GM18499 (cell line): Measurements from ENCODE around the gene PTGER2.

Source experiments
- ATAC-seq: cut with Tn5 transposase; IDR thresholded peaks from one replicate; pipeline ENCODE4 v1.9.1; 2021; ENCODE audit warnings: moderate number of reproducible peaks; ENCODE audit not compliant: insufficient read depth, unreplicated experiment

The PTGER2 gene

DNA sequence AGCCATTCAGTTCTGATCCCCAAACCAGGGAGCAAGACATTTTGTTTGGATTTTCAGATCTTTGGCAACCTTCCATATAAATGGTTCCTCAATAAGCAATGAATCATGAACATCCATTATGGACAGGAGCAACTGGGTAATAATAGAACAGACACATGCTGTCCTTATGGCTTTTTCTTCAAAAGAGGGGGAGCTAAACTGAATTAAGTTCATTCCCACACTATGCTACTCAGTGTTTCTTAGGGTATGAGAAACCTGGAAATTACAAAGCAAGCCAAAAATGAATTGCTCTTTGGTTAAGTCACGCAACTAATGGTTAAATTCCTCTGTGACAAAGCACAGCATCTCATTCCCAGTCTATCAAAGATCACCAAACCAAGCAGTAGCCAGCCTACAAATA is 51.0 kb downstream of the PTGER2 start:
- ATAC-seq, result no peak

DNA sequence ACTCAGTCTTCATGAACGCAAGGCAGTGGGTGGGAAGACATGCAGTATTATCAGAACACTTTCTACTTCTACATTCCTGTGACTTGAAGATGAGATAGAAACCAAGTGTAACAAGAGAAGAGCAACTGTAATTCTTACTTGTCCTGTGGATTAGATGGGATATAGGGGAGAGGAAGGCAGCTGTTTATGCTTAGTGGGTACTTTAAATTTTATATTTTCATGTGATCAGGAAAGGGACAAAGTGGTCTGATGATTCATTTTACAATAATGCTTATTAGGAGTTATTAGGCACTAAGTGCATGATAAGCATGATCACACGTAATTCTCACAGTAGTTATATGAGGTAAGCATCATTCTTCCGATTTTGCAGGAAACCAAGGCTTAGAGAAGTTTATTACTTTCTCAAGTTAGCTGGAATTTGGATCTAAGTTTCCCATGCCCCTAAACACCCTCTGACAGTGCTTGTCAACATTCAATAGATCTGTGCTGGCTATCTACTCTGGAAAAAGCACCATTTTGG is 52.7 kb downstream of the PTGER2 start:
- no peak for ATAC-seq

DNA sequence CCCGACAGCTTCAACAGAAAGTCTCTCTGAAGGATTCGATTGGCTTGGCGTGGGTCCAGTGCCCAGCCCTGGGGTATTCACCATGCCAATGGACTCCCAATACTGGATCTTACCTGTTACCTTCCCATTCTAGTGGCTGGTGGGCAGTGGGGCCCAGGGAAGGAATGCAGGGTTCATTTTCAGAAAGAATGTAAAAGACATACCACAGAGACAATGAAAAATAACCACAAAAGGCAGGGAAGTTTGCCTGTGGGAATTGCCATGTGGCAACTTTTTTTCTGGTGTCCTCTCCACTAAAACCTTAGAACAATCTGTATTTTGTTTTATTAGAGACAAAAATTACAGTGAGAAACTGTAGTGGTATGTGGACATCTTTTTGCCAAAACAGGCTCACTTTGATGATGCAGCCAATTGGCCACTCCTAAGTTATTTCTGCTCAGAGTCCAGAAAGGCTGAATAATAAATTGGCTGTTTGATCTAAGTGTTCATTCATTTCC is 55.2 kb downstream of the PTGER2 start:
- no peak for ATAC-seq

DNA sequence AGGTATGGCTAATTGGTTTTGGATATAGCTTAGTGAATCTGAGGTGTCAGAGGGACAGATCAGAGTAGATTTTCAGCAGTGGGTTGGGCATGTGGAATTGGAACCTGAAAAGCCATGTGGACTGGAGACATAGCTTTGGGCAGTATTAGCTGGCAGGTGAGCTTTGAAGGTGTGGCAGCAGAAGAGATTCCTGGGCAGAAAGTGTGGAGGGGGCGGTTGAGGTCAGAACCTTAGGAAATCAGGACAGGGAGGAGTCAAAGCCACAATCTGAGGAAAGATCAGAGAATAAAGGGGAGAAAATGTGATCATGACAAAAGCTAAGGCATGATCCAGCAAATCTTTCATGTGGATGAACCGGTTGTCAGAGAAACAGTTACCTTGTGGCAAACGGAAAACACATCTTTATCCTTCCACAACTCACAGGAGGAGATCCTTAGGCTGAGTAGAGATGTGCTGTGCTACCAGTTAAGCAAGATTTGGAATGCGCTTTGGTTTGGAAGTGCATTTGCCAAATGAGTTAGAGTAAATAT is 56.4 kb downstream of the PTGER2 start:
- no peak for ATAC-seq

DNA sequence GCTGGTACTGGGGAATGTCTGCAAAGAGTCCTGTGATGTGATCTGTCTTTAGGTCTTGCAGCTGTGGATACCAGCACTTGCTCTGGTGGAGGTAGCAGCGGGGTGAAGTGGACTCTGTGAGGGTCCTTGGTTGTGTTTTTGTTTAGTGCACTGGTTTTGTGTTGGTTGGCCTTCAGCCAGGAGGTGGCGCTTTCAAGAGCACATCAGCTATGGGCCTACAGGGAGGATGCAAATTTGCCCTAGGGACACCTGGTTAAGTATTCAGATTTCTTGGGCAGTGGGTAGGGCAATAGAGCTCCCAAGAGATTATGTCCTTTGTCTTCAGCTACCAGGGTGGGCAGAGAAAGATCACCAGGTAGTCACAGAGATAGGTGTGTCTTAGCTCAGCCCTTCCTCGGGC is 63.8 kb downstream of the PTGER2 start:
- no peak for ATAC-seq
